Left renal cortex interstitium (tissue), 4 donors: ENCODE results near the gene MRPL38. TPM values are rescaled to one million over a fixed set of nuclear protein-coding genes. Genes with fewer than 3 reads are reported as not detected.
A peak's percentile ranks its signal among the peaks of the same experiment; 100 is the strongest.
"Not testable (repeated sequence)": the region's sequence is repeated elsewhere in the genome, so short reads cannot be mapped to it uniquely, and the experiment has no call there.

Source experiments
- DNase-seq, 4 donors: peaks; one replicate each; pipeline ENCODE4 v3.0.0-alpha.2; 2013; ENCODE audit warnings: low read depth in 4 of 4, low spot score in 2 of 4, missing footprints in 1 of 4
- polyA plus RNA-seq, 4 donors: library from polyadenylated mRNA; unstranded; fragments of 120-200 nt; gene quantifications; one replicate each; pipeline ENCODE4 v1.2.1, GENCODE V29; 2013; ENCODE audit not compliant: insufficient read length in 4 of 4

MRPL38 gene
- polyA plus RNA-seq, 4 donors: 72.9 to 113 (median 94.0) TPM

DNA sequence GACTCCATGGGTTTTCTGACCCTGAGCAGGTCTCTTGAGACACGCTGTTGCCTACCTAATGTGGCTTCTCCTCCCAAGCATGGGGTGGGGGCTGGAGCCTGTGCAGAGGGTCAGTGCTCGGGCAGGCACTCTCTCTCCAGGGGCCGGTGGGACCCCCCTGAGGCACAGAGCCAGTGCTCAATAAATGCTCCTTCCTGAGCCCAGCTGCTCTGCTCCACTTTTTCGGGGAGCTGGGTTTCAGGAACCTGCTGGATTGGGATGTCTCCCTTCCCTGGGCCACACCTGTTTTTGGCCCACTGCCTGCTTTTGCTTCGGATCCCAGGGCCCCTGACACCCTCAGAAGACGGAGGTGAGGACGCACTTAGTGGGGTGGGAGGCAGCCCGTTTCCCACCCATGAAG is 6.6 kb downstream of the MRPL38 start:
- no peak for DNase-seq

GRCh38 chr17:75897160-75898019 is 7.3 kb downstream of the MRPL38 start:
- DNase-seq: no peak

DNA sequence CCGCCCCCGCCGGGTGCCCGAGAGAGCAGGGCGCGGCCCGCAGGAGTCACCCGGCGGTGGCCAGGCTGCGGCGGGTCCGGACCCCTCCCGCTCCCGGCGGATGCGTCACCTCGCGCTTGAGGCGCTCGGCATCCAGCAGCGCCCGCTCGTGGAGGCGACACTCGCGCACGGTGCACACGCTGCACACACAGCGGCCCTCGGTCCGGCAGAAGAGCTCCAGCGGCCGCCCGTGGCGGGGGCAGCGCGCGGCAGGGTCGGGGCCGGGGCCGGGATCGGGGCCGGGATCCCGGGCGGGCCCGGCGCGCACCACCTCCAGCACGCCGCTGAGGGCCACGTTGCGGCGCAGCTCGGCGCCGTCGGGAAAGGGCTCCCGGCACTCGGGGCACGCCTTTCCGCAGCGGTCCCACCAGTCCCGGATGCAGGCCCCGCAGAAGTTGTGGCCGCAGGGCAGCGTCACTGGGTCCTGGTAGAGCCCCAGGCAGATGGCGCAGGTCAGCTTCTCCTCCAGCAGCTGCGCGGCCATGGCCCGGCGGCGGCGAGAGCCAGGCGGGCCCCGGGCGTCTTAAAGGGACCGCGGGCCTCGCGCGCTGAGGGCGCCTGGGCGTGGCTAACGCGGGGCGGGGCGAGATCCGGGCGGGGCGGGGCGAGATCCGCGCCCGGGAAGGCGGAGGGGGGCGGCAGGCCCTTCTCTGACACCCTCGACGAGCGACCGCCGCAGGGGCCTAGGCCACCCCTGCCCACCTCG is 8.1 kb downstream of the MRPL38 start, which contains the start of gene TRIM65:
Gene TRIM65, minus strand, starts transcription at position 537 of the 745 bp plus-strand sequence. Its CDS starts 14 bp downstream, at position 523.
- DNase-seq: peak in 1 of 4 donors; percentile 51

GRCh38 chr17:75895370-75896155 is 9.1 kb downstream of the MRPL38 start:
- DNase-seq: no peak

GRCh38 chr17:75894049-75894733 is 10.5 kb downstream of the MRPL38 start:
- DNase-seq: no peak

DNA sequence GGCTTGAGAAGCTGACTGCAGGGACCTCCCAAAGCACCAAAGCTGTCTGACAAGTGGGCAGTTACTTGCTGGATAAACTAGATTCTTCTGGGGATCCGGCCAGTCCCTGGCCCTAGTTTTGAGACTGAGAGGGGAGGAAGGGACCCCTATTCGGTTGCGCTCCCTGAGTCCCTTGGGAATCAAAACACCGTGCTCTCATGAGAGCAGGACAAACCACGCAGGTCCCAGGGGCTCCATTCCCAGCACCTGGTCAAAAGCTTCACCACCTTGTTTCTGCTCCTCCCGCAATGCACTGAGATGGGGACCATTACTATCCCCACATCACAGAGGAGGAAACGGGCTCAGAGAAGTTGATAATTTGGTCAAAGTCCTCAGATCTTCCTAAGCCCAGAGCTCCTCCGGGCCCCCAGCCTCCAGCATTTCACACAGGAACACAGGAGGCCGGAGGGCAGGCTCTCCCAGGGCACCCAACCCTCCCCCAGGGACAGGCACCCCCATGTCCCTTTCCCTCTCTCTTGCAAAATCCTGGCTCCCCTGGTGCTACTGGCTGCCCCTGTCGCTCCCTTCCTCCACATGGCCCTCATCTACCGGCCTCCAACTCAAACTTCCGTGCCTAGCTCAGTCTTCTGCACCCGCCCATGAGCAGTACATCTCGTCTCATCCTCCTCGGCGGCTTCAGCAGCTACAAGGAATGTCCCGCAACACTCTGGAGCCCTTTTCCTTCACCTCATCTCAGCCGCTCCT is 11.2 kb downstream of the MRPL38 start:
- no peak for DNase-seq

GRCh38 chr17:75892556-75893224 is 12.0 kb downstream of the MRPL38 start:
- no peak for DNase-seq

GRCh38 chr17:75891605-75892555 is 12.8 kb downstream of the MRPL38 start:
- DNase-seq: no peak

GRCh38 chr17:75891022-75891604 is 13.6 kb downstream of the MRPL38 start:
- DNase-seq: no peak

DNA sequence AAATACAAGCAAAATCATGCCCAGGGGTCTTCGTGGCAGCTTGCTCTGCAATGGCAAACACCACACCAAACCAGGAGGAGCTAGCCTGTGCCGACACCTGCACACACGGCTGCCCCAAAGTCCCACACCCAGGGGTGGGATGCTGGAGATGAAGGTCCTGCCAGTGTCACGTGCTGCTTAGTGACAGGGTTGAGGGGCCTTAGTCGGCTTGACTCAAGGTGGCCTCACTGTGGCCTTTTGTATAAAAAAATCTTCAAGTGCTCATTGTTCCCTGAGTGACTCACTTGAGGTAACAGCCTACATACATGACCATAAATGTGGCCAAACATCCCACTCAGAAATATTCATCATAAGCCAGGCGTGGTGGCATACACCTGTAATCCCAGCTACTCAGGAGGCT is 15.2 kb downstream of the MRPL38 start:
- no peak for DNase-seq

- no peak for DNase-seq
Measured at GRCh38 chr17:75888484-75888883, 16.2 kb downstream of the MRPL38 start.

GRCh38 chr17:75885860-75886259 is 18.8 kb downstream of the MRPL38 start:
- not testable (repeated sequence) for DNase-seq

GRCh38 chr17:75885431-75885830 is 19.3 kb downstream of the MRPL38 start:
- no peak for DNase-seq

DNA sequence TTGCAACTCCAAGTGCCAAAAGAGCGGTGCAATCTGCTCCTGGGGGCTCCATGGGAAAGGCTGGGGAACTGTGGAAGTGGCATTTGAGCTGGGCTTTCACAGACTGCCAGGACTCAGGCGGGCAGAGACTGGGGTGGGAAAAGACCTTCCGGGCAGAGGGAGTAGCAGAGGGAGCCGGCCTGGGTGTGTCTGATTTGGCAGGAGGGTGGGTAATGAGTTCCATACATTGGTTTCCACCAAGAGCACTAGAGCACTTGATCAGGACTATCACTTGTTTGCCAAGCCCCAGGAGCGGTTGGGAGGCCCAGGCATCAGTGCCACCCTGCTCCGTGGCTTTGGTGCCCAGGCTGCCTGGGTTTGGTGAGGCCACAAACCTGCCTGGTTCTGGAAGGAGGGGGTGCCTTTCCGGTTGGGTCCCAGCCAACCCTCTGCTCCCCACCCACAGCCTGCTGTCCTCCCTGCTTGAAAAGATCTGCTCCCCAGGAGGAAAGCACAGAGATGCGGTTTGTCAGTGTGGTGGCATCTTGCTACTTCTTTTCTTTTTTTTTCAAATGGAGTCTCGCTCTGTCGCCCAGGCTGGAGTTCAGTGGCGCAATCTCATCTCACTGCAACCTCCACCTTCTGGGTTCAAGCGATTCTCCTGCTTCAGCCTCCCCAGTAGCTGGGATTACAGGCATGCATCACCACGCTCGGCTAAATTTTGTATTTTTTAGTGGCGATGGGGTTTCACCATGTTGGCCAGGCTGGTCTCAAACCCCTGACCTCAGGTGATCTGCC is 22.8 kb downstream of the MRPL38 start:
- DNase-seq: no peak

- DNase-seq: no peak
Measured at GRCh38 chr17:75880266-75880665, 24.4 kb downstream of the MRPL38 start.

DNA sequence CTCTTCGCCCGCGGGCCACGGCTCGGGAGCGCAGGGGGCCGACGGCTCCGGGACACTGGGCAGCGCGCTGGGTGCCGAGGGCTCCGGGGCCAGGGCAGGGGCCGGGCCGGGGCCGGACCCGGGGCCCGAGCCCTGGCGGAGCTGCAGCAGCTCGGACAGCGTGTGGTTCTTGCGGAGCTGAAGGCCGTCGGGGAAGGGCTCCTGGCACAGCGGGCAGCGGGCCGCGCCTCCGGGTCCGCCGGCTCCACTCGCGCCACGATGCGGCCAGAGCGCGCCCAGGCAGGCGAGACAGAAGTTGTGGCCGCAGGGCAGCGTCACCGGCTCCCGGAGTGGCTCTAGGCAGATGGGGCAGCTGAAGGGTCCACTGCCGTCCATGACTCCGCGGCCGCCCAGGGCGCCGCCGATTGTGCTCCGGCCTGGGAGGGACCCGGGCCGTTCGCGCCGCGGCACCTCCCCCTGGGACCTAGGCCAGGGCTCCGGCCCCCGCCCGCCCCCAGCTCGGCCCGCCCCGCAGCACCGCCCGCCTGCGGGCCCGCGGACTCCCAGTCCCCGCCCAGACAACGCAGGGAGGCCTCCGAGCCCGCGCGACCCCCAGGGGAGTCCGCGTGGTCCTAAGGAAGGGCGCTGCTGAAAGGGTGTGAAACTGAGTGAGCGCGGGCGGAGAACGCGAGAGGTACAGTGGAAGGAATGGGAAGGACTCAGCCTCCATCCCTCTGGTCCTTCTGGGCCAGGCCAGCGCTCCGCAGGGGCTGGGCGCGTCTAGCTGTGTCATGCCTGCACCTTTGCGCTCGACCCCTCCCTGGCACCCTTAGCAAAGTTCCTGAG is 26.3 kb downstream of the MRPL38 start, which contains the start of gene TRIM47:
Gene TRIM47, minus strand, starts transcription at position 408 of the 825 bp plus-strand sequence. Its CDS starts 33 bp downstream, at position 375.
- no peak for DNase-seq
